Cardiac muscle cell (in vitro differentiated cells and primary cell): ENCODE results near the gene CERT1. TPM values are rescaled to one million over a fixed set of nuclear protein-coding genes. Genes with fewer than 3 reads are reported as not detected.
"Not testable (repeated sequence)": the region's sequence is repeated elsewhere in the genome, so short reads cannot be mapped to it uniquely, and the experiment has no call there.

Source experiments
- DNase-seq, 2 donors: peaks; one replicate each; pipeline versions ENCODE4 v3.0.0 to v3.0.0-alpha.2; 2010 to 2017; ENCODE audit warnings: low read depth in 1 of 2, low spot score in 1 of 2
- H3K27ac ChIP-seq: fragments of 200-600 bp; sonication (generic); 2 replicates; pipeline ENCODE4 v1.5.1; 2016
- H3K27me3 ChIP-seq: fragments of 200-600 bp; sonication (generic); 2 replicates; pipeline ENCODE4 v1.6.0; 2016; ENCODE audit warnings: control low read depth
- H3K36me3 ChIP-seq: fragments of 200-600 bp; sonication (generic); 2 replicates; pipeline ENCODE4 v1.5.1; 2016; ENCODE audit warnings: control low read depth
- H3K4me1 ChIP-seq: fragments of 200-600 bp; sonication (generic); 2 replicates; pipeline ENCODE4 v1.8.1; 2017; ENCODE audit warnings: low read depth, mild to moderate bottlenecking, mixed run types
- H3K4me3 ChIP-seq: fragments of 200-600 bp; sonication (generic); 2 replicates; pipeline ENCODE4 v1.5.1; 2016; ENCODE audit warnings: mild to moderate bottlenecking
- H3K9me3 ChIP-seq: fragments of 200-600 bp; sonication (generic); 2 replicates; pipeline ENCODE4 v1.5.1; 2017; ENCODE audit warnings: low read depth, mild to moderate bottlenecking, control low read depth
- polyA plus RNA-seq: library from polyadenylated mRNA; unstranded; fragments of >200 nt; fragmentation: Nextera tagmentation; extraction: Ambion mirVana; gene quantifications from 2 replicates; pipeline ENCODE4 v1.2.1, GENCODE V29; 2016
- total RNA-seq: library from RNA; depleted of rRNA; stranded (reverse); fragments of >200 nt; gene quantifications from 2 replicates; pipeline ENCODE4 v1.2.3, GENCODE V29; 2016
- TF ChIP-seq, protein P1 (sequence below): IDR thresholded peaks from 2 replicates; pipeline ENCODE4 v1.5.1; 2012; ENCODE audit warnings: low read depth, mild to moderate bottlenecking, low read length

Gene CERT1
- total and polyA plus RNA-seq, 2 experiments from 2014 or later = 12.8 to 17.5 TPM

DNA sequence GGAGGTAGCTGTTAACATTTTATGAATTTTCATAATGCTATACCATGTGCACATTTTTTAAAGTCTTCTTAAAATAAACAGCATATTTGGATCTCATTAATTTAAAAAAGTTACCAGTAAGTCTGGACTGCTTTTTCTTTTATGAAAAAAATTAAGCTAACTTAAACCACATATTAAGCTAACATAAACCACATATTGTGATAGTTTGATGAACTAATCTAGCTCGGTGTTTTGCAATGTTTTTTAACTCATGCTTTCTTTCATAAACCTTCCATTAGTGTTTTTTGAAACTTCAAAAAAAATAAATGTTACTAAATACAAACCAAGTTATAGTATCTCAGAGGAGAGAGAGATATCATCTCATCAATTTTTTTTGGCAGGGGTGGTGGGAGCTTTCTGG lies 26.8 kb upstream of the CERT1 start:
- no peaks in the 10 kb centered on the region for H3K27me3 ChIP-seq
- H3K9me3 ChIP-seq = no peaks in the 10 kb centered on the region
- no peaks in the 10 kb centered on the region for H3K4me1 ChIP-seq
- no peaks in the 10 kb centered on the region for H3K36me3 ChIP-seq
- peak in 1 of 2 donors; percentile 17 for DNase-seq
- H3K4me3 ChIP-seq = no peak overlapping the region
- TF ChIP-seq, protein P1, sequence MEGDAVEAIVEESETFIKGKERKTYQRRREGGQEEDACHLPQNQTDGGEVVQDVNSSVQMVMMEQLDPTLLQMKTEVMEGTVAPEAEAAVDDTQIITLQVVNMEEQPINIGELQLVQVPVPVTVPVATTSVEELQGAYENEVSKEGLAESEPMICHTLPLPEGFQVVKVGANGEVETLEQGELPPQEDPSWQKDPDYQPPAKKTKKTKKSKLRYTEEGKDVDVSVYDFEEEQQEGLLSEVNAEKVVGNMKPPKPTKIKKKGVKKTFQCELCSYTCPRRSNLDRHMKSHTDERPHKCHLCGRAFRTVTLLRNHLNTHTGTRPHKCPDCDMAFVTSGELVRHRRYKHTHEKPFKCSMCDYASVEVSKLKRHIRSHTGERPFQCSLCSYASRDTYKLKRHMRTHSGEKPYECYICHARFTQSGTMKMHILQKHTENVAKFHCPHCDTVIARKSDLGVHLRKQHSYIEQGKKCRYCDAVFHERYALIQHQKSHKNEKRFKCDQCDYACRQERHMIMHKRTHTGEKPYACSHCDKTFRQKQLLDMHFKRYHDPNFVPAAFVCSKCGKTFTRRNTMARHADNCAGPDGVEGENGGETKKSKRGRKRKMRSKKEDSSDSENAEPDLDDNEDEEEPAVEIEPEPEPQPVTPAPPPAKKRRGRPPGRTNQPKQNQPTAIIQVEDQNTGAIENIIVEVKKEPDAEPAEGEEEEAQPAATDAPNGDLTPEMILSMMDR = no peak
- H3K27ac ChIP-seq = no peak overlapping the region

DNA sequence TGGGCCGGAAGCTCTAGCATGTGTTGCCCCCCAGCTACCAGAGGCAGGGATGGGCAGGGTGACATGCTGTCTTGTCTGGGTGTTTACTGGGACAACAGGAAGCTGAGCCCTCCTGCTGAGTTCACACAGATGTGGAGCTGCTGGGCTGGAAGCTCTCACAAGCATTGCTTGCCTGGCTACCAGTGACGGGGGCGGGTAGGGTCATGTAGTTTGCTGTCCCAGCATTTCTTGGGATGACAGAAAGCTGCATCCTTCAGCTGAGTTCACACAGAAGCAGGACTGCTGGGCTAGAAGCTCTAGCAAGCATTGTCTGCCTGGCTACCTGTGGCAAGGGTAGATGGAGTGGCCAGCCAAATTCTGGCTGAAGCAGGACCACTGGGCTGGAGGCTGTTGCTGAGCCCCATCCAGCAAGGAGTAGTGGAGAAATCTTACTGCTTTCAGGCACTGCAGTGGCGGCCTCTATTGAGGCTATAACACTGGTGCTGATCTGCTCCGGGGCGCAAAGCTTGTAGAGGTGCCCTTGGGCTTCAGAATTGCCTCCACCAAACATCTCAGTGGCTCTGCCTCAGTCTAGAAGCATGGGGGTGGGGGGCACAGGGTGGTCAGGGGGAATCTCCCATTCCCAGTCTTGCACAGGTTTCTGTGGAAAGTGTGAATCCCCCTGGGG lies 25.4 kb upstream of the CERT1 start:
- no peak overlapping the region for H3K4me3 ChIP-seq
- no peaks in the 10 kb centered on the region for H3K27me3 ChIP-seq
- no peaks in the 10 kb centered on the region for H3K9me3 ChIP-seq
- no peaks in the 10 kb centered on the region for H3K4me1 ChIP-seq
- TF ChIP-seq, protein P1 = no peak
- no peaks in the 10 kb centered on the region for H3K36me3 ChIP-seq
- DNase-seq = no peak
- H3K27ac ChIP-seq = no peak overlapping the region

DNA sequence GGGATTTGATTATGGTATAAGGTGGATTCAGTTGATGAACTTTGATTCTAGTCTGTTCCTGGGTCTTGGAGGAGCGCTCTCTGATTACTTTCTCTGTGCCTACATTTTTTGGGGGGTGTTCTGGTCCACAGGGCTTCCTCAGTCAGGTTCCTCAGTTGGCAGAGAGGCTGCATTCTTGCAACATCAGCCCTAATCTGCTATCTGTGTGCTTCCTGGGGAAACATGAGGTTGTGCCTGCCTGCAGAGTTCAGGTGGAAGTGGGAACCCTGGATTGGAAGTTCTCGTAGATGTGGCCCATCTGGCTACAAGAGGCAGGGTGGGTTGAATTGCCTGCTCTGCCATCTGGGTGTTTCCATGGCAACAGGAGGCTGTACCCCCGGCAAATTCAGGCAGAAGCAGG lies 24.7 kb upstream of the CERT1 start:
- TF ChIP-seq, protein P1 = no peak
- Histone ChIP-seq H3K4me1 (no peaks in the 10 kb centered on the region), H3K36me3 (no peaks in the 10 kb centered on the region), H3K4me3 (no peak overlapping the region), H3K27me3 (no peaks in the 10 kb centered on the region), H3K27ac (no peak overlapping the region), H3K9me3 (no peaks in the 10 kb centered on the region)
- no peak for DNase-seq

DNA sequence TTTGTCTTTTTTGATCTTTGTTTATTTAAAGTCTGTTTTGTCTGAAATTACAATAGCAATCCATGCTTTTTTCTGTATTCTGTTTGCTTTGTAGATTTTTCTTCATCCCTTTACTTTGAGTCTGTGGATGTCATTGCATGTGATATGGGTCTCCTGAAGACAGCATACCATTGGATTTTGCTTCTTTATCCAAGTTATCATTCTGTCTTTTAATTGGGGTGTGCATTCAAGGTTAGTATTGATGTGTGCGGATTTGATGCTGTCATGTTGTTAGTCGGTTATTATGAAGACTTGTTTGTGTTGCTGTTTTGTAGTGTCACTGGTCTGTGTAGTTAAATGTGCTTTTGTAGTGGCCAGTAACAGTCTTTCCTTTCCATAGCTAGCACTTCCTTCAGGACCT lies 23.3 kb upstream of the CERT1 start:
- TF ChIP-seq, protein P1 = no peak
- Histone ChIP-seq H3K27ac (no peak overlapping the region), H3K27me3 (no peaks in the 10 kb centered on the region), H3K9me3 (no peaks in the 10 kb centered on the region), H3K36me3 (no peaks in the 10 kb centered on the region), H3K4me3 (no peak overlapping the region), H3K4me1 (no peaks in the 10 kb centered on the region)
- no peak for DNase-seq

DNA sequence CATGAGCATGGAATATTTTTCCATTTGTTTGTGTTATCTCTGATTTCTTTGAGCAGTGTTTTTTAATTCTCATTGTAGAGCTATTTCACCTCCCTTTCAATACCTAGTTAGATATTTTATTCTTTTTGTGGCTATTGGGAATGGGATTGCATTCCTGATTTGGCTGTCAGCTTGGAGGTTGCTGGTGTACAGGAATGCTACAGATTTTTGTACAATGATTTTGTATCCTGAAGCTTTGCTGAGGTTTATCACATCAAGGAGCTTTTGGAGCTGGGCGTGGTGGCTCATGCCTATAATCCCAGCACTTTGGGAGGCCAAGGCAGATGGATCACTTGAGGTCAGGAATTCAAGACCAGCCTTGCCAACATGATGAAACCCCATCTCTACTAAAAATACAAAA lies 22.3 kb upstream of the CERT1 start:
- H3K27me3 ChIP-seq, DNase-seq, H3K27ac ChIP-seq, H3K9me3 ChIP-seq, H3K4me1 ChIP-seq, H3K4me3 ChIP-seq, H3K36me3 ChIP-seq: not testable (repeated sequence)

DNA sequence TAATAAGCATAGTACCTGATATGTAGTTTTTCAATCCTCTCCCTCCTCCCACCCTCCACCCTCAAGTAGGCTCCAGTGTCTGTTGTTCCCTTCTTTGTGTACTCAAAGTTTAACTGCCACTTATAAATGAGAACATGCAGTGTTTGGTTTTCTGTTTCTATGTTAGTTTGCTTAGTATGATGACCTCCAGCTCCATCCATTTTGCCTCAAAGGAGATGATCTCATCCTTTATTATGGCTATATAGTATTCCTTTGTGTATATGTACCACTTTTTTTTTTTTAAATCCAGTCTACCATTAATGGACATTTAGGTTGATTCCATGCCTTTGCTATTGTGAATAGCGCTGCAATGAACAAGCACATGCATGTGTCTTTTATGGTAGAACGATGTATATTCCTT lies 20.8 kb upstream of the CERT1 start:
- DNase-seq = no peak
- no peaks in the 10 kb centered on the region for H3K9me3 ChIP-seq
- no peaks in the 10 kb centered on the region for H3K4me1 ChIP-seq
- no peaks in the 10 kb centered on the region for H3K36me3 ChIP-seq
- TF ChIP-seq, protein P1 = no peak
- no peak overlapping the region for H3K27ac ChIP-seq
- H3K4me3 ChIP-seq = no peak overlapping the region
- no peaks in the 10 kb centered on the region for H3K27me3 ChIP-seq
